H9 (cell line): ENCODE results near the gene GOLT1A. TPM values are rescaled to one million over a fixed set of nuclear protein-coding genes. Genes with fewer than 3 reads are reported as not detected.

Source experiments
- DNase-seq: peaks from one replicate; pipeline ENCODE4 v3.0.0-alpha.2; 2017
- H2AFZ ChIP-seq: one replicate; pipeline ENCODE4 v1.6.1; 2013; ENCODE audit warnings: mild to moderate bottlenecking, low read length, control low read depth, moderate library complexity
- H2AK5ac ChIP-seq: 2 replicates; pipeline ENCODE4 v1.6.1; 2013; ENCODE audit warnings: low read length, control low read depth, mixed read lengths; ENCODE audit not compliant: insufficient read length
- H2BK120ac ChIP-seq: one replicate; pipeline ENCODE4 v1.6.1; 2013; ENCODE audit warnings: low read depth, mild to moderate bottlenecking, low read length, control low read depth, inconsistent platforms; ENCODE audit not compliant: poor library complexity, severe bottlenecking
- H2BK12ac ChIP-seq: 2 replicates; pipeline ENCODE4 v1.6.1; 2013; ENCODE audit warnings: low read length, control low read depth, mixed read lengths, low read depth; ENCODE audit not compliant: insufficient read length
- H2BK15ac ChIP-seq: 2 replicates; pipeline ENCODE4 v1.6.1; 2013; ENCODE audit warnings: low read depth, low read length, control low read depth
- H2BK20ac ChIP-seq: one replicate; pipeline ENCODE4 v1.6.1; 2013; ENCODE audit warnings: low read depth, mild to moderate bottlenecking, low read length, control low read depth, inconsistent platforms; ENCODE audit not compliant: poor library complexity, severe bottlenecking
- H2BK5ac ChIP-seq: 2 replicates; pipeline ENCODE4 v1.6.1; 2013; ENCODE audit warnings: low read length, control low read depth, mixed read lengths; ENCODE audit not compliant: insufficient read length
- H3K14ac ChIP-seq: 2 replicates; pipeline ENCODE4 v1.6.1; 2013; ENCODE audit warnings: low read length, control low read depth; ENCODE audit not compliant: insufficient read depth
- H3K18ac ChIP-seq: 2 replicates; pipeline ENCODE4 v1.6.1; 2013; ENCODE audit warnings: low read depth, mild to moderate bottlenecking, mixed read lengths, low read length, control low read depth; ENCODE audit not compliant: insufficient read length
- H3K23ac ChIP-seq: 2 replicates; pipeline ENCODE4 v1.6.1; 2013; ENCODE audit warnings: low read length, control low read depth, mixed read lengths, low read depth; ENCODE audit not compliant: insufficient read length
- H3K23me2 ChIP-seq: 2 replicates; pipeline ENCODE4 v1.6.1; 2013; ENCODE audit warnings: low read depth, mild to moderate bottlenecking, mixed read lengths, low read length, control low read depth; ENCODE audit not compliant: insufficient read length, poor library complexity, severe bottlenecking
- H3K27ac ChIP-seq: 2 replicates; pipeline ENCODE4 v1.5.1; 2013; ENCODE audit warnings: low read length, control low read depth, mixed read lengths, low read depth; ENCODE audit not compliant: insufficient read length
- H3K27me3 ChIP-seq: 2 replicates; pipeline ENCODE4 v1.6.1; 2013; ENCODE audit warnings: low read length, control low read depth, inconsistent platforms; ENCODE audit not compliant: insufficient read depth
- H3K4ac ChIP-seq: 2 replicates; pipeline ENCODE4 v1.6.1; 2013; ENCODE audit warnings: low read depth, mild to moderate bottlenecking, control low read depth, inconsistent platforms, low read length, moderate library complexity
- H3K4me1 ChIP-seq: 2 replicates; pipeline ENCODE4 v1.6.1; 2013; ENCODE audit warnings: low read length, control low read depth, inconsistent platforms; ENCODE audit not compliant: insufficient read depth
- H3K4me2 ChIP-seq: 2 replicates; pipeline ENCODE4 v1.6.1; 2013; ENCODE audit warnings: low read length, control low read depth, mixed read lengths; ENCODE audit not compliant: insufficient read length, insufficient read depth
- H3K56ac ChIP-seq: 2 replicates; pipeline ENCODE4 v1.6.1; 2013; ENCODE audit warnings: low read depth, mild to moderate bottlenecking, mixed read lengths, low read length, control low read depth; ENCODE audit not compliant: insufficient read length
- H3K79me1 ChIP-seq: 2 replicates; pipeline ENCODE4 v1.6.1; 2013; ENCODE audit warnings: low read depth, mild to moderate bottlenecking, moderate library complexity, low read length, control low read depth, inconsistent platforms; ENCODE audit not compliant: insufficient read depth, poor library complexity, severe bottlenecking
- H3K79me2 ChIP-seq: 2 replicates; pipeline ENCODE4 v1.6.1; 2013; ENCODE audit warnings: low read length, control low read depth, inconsistent platforms; ENCODE audit not compliant: insufficient read depth
- H3K9ac ChIP-seq: 2 replicates; pipeline ENCODE4 v1.6.1; 2013; ENCODE audit warnings: low read length, control low read depth, mixed read lengths; ENCODE audit not compliant: insufficient read length; ENCODE audit errors: extremely low read depth
- H3K9me3 ChIP-seq: one replicate; pipeline ENCODE4 v1.6.1; 2013; ENCODE audit warnings: low read depth, low read length, inconsistent platforms; ENCODE audit not compliant: control insufficient read depth
- H3T11ph ChIP-seq: one replicate; pipeline ENCODE4 v1.6.1; 2013; ENCODE audit warnings: mild to moderate bottlenecking, low read length, control low read depth, inconsistent platforms
- H4K20me1 ChIP-seq: one replicate; pipeline ENCODE4 v1.6.1; 2013; ENCODE audit not compliant: control insufficient read depth, insufficient read length, insufficient read depth
- H4K5ac ChIP-seq: 2 replicates; pipeline ENCODE4 v1.6.1; 2013; ENCODE audit warnings: low read depth, mild to moderate bottlenecking, mixed read lengths, low read length, control low read depth; ENCODE audit not compliant: insufficient read length
- H4K8ac ChIP-seq: replicated peaks from 2 replicates; pipeline ENCODE4 v1.6.1; 2013; ENCODE audit warnings: low read length, control low read depth, mixed read lengths, low read depth; ENCODE audit not compliant: insufficient read length
- H4K91ac ChIP-seq: 2 replicates; pipeline ENCODE4 v1.6.1; 2013; ENCODE audit warnings: low read depth, mild to moderate bottlenecking, moderate library complexity, mixed read lengths, low read length, control low read depth; ENCODE audit not compliant: insufficient read length
- H3K27ac Mint-ChIP-seq, 3 experiments: 2 replicates in 2 of 3; 3 replicates in 1 of 3; pipeline ENCODE4 v1.8.0; 2020 to 2021; ENCODE audit warnings: mixed read lengths in 3 of 3, mild to moderate bottlenecking in 1 of 3, moderate library complexity in 1 of 3
- H3K27me3 Mint-ChIP-seq: 2 replicates; pipeline ENCODE4 v1.8.0; 2021; ENCODE audit warnings: low read depth, mild to moderate bottlenecking, moderate library complexity, mixed read lengths
- H3K36me3 Mint-ChIP-seq, 3 experiments: 2 replicates in 2 of 3; 3 replicates in 1 of 3; pipeline ENCODE4 v1.8.0; 2020 to 2021; ENCODE audit warnings: low read depth in 3 of 3, mixed read lengths in 3 of 3; ENCODE audit not compliant: insufficient read depth in 1 of 3
- H3K4me1 Mint-ChIP-seq, 2 experiments: 2 replicates each; pipeline ENCODE4 v1.8.0; 2020; ENCODE audit warnings: mixed read lengths in 2 of 2
- H3K4me3 Mint-ChIP-seq, 2 experiments: 2 replicates in 1 of 2; 3 replicates in 1 of 2; pipeline ENCODE4 v1.8.0; 2020 to 2021; ENCODE audit warnings: mild to moderate bottlenecking in 2 of 2, mixed read lengths in 2 of 2, moderate library complexity in 1 of 2
- H3K9me3 Mint-ChIP-seq, 2 experiments: 2 replicates in 1 of 2; 3 replicates in 1 of 2; pipeline ENCODE4 v1.8.0; 2020; ENCODE audit warnings: mild to moderate bottlenecking in 2 of 2, mixed read lengths in 2 of 2, moderate library complexity in 1 of 2
- CTCF ChIP-seq: fragments of 200-600 bp; sonication (generic); conservative IDR thresholded peaks from 3 replicates; pipeline ENCODE4 v1.8.0; 2021; ENCODE audit warnings: antibody characterized with exemption, mild to moderate bottlenecking
- WGBS: extraction: QIAGEN DNeasy Blood & Tissue Kit; methylation state at CpG from one replicate; pipeline ENCODE4 v1.1.7; 2013; ENCODE audit warnings: missing lambda C conversion rate, low lambda C conversion rate, mixed read lengths; ENCODE audit not compliant: insufficient read length; ENCODE audit errors: extremely low coverage; 5-methylcytosine and 5-hydroxymethylcytosine counted together
- total RNA-seq: library from RNA; stranded (reverse); gene quantifications from 2 replicates; pipeline ENCODE4 v1.2.1, GENCODE V29; 2021

GOLT1A gene
- total RNA-seq, 1 experiment from 2014 or later, result 4.2 TPM

DNA sequence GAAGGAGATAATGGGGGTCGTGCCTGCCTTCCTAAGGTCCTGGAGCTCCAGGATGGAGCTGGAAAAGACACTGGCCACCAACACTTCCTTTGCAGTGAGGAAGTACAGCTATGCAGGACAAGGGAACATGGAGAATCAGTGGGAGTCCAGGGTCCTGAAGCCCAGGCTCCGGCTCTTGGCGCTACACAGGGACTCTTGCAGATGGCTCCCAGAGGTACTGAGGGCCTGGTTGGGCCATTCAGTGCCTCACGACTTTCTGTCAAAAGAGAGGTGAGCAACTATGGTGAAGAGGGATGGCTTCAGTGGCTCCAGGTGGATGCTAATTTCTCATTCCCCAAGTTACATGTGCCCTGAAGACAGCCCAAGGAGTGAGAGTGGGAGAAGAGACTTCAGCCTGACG, 60.1 kb downstream of the GOLT1A start:
- H3K36me3 Mint-ChIP-seq, result no peaks in the 10 kb centered on the region; a peak in 2 of 7 replicates
- no peak overlapping the region for H4K91ac ChIP-seq
- H3K27me3 Mint-ChIP-seq, result peaks cover 48% of the 10 kb centered on the region
- no peaks in the 10 kb centered on the region; the same call in 1 of the 2 replicates for H3K4me1 ChIP-seq
- H3K4me1 Mint-ChIP-seq, result peaks cover 25 to 30% of the 10 kb centered on the region in 2 experiments
- no peak overlapping the region for H3K23ac ChIP-seq
- H3K79me1 ChIP-seq, result no peaks in the 10 kb centered on the region
- H3K14ac ChIP-seq, result no peak overlapping the region
- H3K27me3 ChIP-seq, result no peaks in the 10 kb centered on the region; the same call in 1 of the 2 replicates
- H3K27ac ChIP-seq, result no peak overlapping the region
- H2BK120ac ChIP-seq, result no peak overlapping the region
- DNase-seq, result no peak
- no peak overlapping the region for H3T11ph ChIP-seq
- no peaks in the 10 kb centered on the region for H3K9me3 ChIP-seq
- no peak overlapping the region for H4K5ac ChIP-seq
- no peaks in the 10 kb centered on the region; a peak in 1 of 5 replicates for H3K9me3 Mint-ChIP-seq
- H3K27ac Mint-ChIP-seq, result no peak overlapping the region
- H2AK5ac ChIP-seq, result no peak overlapping the region
- H4K8ac ChIP-seq, result no peak overlapping the region
- H3K9ac ChIP-seq, result no peak overlapping the region
- no peaks in the 10 kb centered on the region for H3K79me2 ChIP-seq
- H3K56ac ChIP-seq, result no peak overlapping the region
- H4K20me1 ChIP-seq, result no peaks in the 10 kb centered on the region
- no peak overlapping the region for H2AFZ ChIP-seq
- no CpG with 5 or more reads among the region's 5 CpGs for WGBS
- no peak overlapping the region for H2BK12ac ChIP-seq
- no peak overlapping the region for H3K4me3 Mint-ChIP-seq
- no peak overlapping the region for H2BK5ac ChIP-seq
- H3K23me2 ChIP-seq, result peaks cover 6% of the 10 kb centered on the region
- H3K18ac ChIP-seq, result no peak overlapping the region
- H3K4me2 ChIP-seq, result no peak overlapping the region
- TF ChIP-seq CTCF, result no peak
- no peak overlapping the region for H2BK15ac ChIP-seq
- no peak overlapping the region for H2BK20ac ChIP-seq
- no peak overlapping the region for H3K4ac ChIP-seq
